Panc1 (cell line): ENCODE measurements around the gene HOXB2. TPM values are rescaled to one million over a fixed set of nuclear protein-coding genes. Genes with fewer than 3 reads are reported as not detected.

ENCODE experiments used
- ATAC-seq: fragments of 200-7000 bp; cut with Tn5 transposase; 2 replicates; pipeline ENCODE4 v1.9.1; 2020; ENCODE audit warnings: mild to moderate bottlenecking, moderate library complexity
- BruUV-seq: library from RNA; stranded (reverse); fragments of 400-500 nt; replicated peaks from 2 replicates; lab custom pipeline; 2021; lab: Mats Ljungman, UMichigan
- CTCF ChIA-PET: fragments of 300-600 bp; sonication (Branson Sonifier 250); formaldehyde crosslinking; loops from one replicate; lab custom pipeline; 2022; ENCODE audit warnings: antibody characterized with exemption; lab: Charles Lee
- POLR2A ChIA-PET: fragments of 300-600 bp; sonication (Branson Sonifier 250); formaldehyde crosslinking; loops from one replicate; lab custom pipeline; 2022; ENCODE audit warnings: antibody characterized with exemption; lab: Charles Lee
- DNase-seq: peaks from one replicate; pipeline ENCODE4 v3.0.0-alpha.2; 2010; ENCODE audit warnings: low read depth, low spot score
- H3K27ac ChIP-seq: 2 replicates; pipeline ENCODE4 v1.5.1; 2011; ENCODE audit warnings: mild to moderate bottlenecking, low read length, inconsistent platforms
- H3K27me3 ChIP-seq: fragments of 200-500 bp; sonication (Bioruptor generic); 2 replicates; pipeline ENCODE4 v1.6.0; 2014; ENCODE audit warnings: low read length, inconsistent platforms; ENCODE audit not compliant: control insufficient read depth, insufficient read depth
- H3K36me3 ChIP-seq: fragments of 200-500 bp; sonication (Bioruptor generic); 2 replicates; pipeline ENCODE4 v1.5.1; 2014; ENCODE audit warnings: inconsistent platforms, mild to moderate bottlenecking, low read length, moderate library complexity; ENCODE audit not compliant: control insufficient read depth, insufficient read depth
- H3K4me1 ChIP-seq: 2 replicates; pipeline ENCODE4 v1.5.1; 2011; ENCODE audit warnings: inconsistent platforms, mild to moderate bottlenecking, low read length, moderate library complexity; ENCODE audit not compliant: control insufficient read depth, insufficient read depth
- H3K4me3 ChIP-seq, 2 experiments: 2 replicates each; pipeline ENCODE4 v1.5.1; 2011 to 2012; ENCODE audit warnings: low read depth in 2 of 2, low read length in 2 of 2, mild to moderate bottlenecking in 2 of 2, inconsistent platforms in 1 of 2, moderate library complexity in 1 of 2
- H3K9me3 ChIP-seq: fragments of 200-500 bp; sonication (Bioruptor generic); 2 replicates; pipeline ENCODE4 v1.5.1; 2014; ENCODE audit warnings: low read depth, mild to moderate bottlenecking, inconsistent platforms, low read length, moderate library complexity; ENCODE audit not compliant: control insufficient read depth, insufficient read depth
- CTCF ChIP-seq: fragments of 450-650 bp; IDR thresholded peaks from 2 replicates; pipeline ENCODE4 v1.5.1; 2017; ENCODE audit warnings: mild to moderate bottlenecking
- POLR2AphosphoS5 ChIP-seq: IDR thresholded peaks from 2 replicates; pipeline ENCODE4 v1.6.1; 2012; ENCODE audit warnings: mild to moderate bottlenecking, low read depth, low read length, moderate library complexity
- SIN3A ChIP-seq: IDR thresholded peaks from 2 replicates; pipeline ENCODE4 v1.6.1; 2012; ENCODE audit warnings: low read depth, mild to moderate bottlenecking, low read length, moderate library complexity, borderline replicate concordance; ENCODE audit not compliant: insufficient read depth
- TCF7L2 ChIP-seq: IDR thresholded peaks from 2 replicates; pipeline ENCODE4 v1.6.1; 2011; ENCODE audit warnings: mild to moderate bottlenecking, low read depth, low read length, inconsistent platforms
- in situ Hi-C: cut with HindIII; loops from 2 replicates; pipeline ENCODE4 v1.10.0; 2016; ENCODE audit warnings: low sequenced_read_pairs, low pct_unique_long_range_greater_than_20kb
- intact Hi-C: fragments of 100-400 bp; cut with micrococcal nuclease; formaldehyde crosslinking; loops from one replicate; pipeline ENCODE4 v1.10.0; 2022; ENCODE audit not compliant: unreplicated experiment
- total RNA-seq: library from RNA; stranded (reverse); gene quantifications from one replicate; pipeline ENCODE4 v1.2.1, GENCODE V29; 2021; ENCODE audit not compliant: unreplicated experiment
- TF ChIP-seq, protein P1 (sequence below), 2 experiments: IDR thresholded peaks; 2 replicates each; pipeline ENCODE4 v1.6.1; 2011 to 2012; ENCODE audit warnings: low read depth in 2 of 2, control low read depth in 1 of 2, low read length in 1 of 2, mild to moderate bottlenecking in 1 of 2, moderate library complexity in 1 of 2; ENCODE audit not compliant: insufficient read depth in 1 of 2

The HOXB2 gene
- total RNA-seq, 1 experiment from 2014 or later = 70.1 TPM

DNA sequence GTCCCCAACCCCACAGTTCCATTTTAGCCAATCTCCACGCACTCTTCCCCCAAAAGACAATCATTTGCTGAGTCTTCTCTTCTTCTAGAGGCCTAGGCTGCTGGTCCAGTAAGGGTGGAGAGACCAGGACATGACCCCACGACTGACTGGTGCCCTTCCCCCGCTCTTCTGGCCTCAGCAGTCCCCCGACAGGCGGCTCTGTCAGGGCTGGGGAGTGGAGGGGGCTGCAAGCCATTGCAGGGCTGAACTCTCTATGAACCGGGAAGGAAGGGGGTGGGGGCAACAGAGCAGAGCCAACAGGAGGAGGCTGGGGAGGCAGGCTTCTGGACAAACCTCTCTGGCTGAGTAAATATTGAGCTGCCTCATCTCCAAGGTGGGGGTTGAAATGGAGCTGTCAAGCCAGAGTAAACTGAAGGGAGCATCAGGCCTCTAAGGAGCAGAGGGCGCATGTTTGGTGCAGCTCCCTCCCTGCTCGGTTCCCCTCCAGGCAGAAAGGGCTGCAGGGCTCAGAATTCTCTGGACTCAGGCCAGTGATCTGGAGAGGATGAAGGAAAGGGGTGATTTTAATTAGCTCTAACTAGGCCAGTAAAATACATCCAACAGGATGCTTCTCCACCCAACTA lies 22.8 kb downstream of the HOXB2 start:
- Histone ChIP-seq H3K36me3 (no peaks in the 10 kb centered on the region), H3K9me3 (no peaks in the 10 kb centered on the region), H3K4me1 (peaks cover 17% of the 10 kb centered on the region), H3K4me3 (no peak overlapping the region), H3K27ac (peak overlapping the region; percentile 1; the same call in 1 of the 2 replicates), H3K27me3 (no peaks in the 10 kb centered on the region)
- in situ Hi-C loops (no loop called here), intact Hi-C loops (no loop called here)
- 0 out of 2 replicates have a peak, but pooled peaks have one; percentile 39 for ATAC-seq
- POLR2A ChIA-PET = interaction anchor here (0.6 kb wide), 1 partner anchor 123 kb away, joined by 3 read pairs; no protein-coding TSS in a partner anchor
- TF ChIP-seq, protein P1, sequence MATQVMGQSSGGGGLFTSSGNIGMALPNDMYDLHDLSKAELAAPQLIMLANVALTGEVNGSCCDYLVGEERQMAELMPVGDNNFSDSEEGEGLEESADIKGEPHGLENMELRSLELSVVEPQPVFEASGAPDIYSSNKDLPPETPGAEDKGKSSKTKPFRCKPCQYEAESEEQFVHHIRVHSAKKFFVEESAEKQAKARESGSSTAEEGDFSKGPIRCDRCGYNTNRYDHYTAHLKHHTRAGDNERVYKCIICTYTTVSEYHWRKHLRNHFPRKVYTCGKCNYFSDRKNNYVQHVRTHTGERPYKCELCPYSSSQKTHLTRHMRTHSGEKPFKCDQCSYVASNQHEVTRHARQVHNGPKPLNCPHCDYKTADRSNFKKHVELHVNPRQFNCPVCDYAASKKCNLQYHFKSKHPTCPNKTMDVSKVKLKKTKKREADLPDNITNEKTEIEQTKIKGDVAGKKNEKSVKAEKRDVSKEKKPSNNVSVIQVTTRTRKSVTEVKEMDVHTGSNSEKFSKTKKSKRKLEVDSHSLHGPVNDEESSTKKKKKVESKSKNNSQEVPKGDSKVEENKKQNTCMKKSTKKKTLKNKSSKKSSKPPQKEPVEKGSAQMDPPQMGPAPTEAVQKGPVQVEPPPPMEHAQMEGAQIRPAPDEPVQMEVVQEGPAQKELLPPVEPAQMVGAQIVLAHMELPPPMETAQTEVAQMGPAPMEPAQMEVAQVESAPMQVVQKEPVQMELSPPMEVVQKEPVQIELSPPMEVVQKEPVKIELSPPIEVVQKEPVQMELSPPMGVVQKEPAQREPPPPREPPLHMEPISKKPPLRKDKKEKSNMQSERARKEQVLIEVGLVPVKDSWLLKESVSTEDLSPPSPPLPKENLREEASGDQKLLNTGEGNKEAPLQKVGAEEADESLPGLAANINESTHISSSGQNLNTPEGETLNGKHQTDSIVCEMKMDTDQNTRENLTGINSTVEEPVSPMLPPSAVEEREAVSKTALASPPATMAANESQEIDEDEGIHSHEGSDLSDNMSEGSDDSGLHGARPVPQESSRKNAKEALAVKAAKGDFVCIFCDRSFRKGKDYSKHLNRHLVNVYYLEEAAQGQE (IDR thresholded peaks at IDR 0.05; ENCODE audit: insufficient read depth in 1 of 2, low read depth in 2 of 2, low read length in 1 of 2) = no peak
- TF ChIP-seq TCF7L2 = no peak
- no peak for TF ChIP-seq SIN3A
- TF ChIP-seq POLR2AphosphoS5 = no peak
- TF ChIP-seq CTCF = no peak
- no TSS peak for BruUV-seq
- CTCF ChIA-PET = interaction anchor here (0.7 to 1.1 kb wide), 2 partner anchors 34 to 187 kb away, joined by 3 to 4 read pairs; no protein-coding TSS in a partner anchor
- DNase-seq = no peak

DNA sequence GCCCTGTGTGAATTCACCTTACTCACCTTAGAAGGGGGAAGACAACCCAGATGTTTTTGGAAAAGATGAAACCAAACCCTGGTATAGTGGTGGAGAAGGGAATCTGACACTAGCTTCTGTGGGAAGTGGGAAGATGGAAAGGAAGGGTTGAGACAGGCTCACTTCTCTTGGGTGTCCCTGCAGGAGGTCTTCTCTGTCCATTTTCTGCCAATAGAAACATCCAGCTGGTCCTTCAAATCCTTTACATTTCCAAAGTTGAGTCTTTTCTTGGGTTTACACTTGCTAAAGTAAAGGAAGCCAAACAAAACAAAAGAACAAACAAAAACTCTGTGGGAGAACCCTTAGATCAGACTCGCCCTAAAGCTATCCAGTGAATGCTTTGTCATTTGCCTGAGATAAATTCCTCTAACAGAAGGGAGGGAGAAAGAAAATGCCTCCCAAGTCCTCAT lies 24.3 kb downstream of the HOXB2 start:
- Histone ChIP-seq H3K27ac (no peak overlapping the region), H3K36me3 (no peaks in the 10 kb centered on the region), H3K4me1 (peaks cover 17% of the 10 kb centered on the region), H3K9me3 (no peaks in the 10 kb centered on the region), H3K27me3 (no peaks in the 10 kb centered on the region), H3K4me3 (no peak overlapping the region)
- ChIA-PET CTCF (interaction anchor here (0.6 kb wide), 1 partner anchor 169 kb away, joined by 3 read pairs; no protein-coding TSS in a partner anchor), POLR2A (interaction anchor here (0.6 kb wide), 2 partner anchors 49 to 316 kb away, joined by 3 read pairs; no protein-coding TSS in a partner anchor)
- in situ Hi-C loops (no loop called here), intact Hi-C loops (no loop called here)
- DNase-seq = no peak
- no TSS peak for BruUV-seq
- TF ChIP-seq SIN3A = no peak
- no peak for ATAC-seq

DNA sequence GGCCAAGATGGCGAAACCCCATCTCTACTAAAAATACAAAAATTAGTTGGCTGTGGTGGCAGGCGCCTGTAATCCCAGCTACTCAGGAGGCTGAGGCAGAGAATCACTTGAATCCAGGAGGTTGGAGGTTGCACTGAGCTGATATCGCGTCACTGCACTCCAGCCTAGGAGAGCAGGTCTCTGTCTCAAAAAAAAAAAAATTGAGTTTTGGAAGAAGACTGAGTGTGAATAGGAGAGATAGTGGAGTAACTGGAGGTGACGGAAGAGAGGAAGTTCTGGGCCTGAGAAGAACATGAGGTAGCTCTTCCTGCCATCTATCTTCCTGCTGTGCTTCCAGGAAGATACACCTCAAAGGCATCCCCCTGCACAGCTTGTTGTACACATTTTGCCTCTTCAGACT lies 25.5 kb downstream of the HOXB2 start:
- CTCF ChIA-PET = interaction anchor here (0.5 to 0.7 kb wide), 3 partner anchors 168 to 260 kb away, joined by 3 to 5 read pairs (median 5); no protein-coding TSS in a partner anchor

More for the DNA sequence above, 25.5 kb downstream of the HOXB2 start:
- TF ChIP-seq CTCF (no peak), SIN3A (no peak), POLR2AphosphoS5 (no peak), TCF7L2 (no peak)
- TF ChIP-seq, protein P1 (IDR thresholded peaks at IDR 0.05; ENCODE audit: insufficient read depth in 1 of 2, low read depth in 2 of 2, low read length in 1 of 2) = no peak
- H3K36me3 ChIP-seq = no peaks in the 10 kb centered on the region
- no peaks in the 10 kb centered on the region for H3K9me3 ChIP-seq
- ATAC-seq = no peak
- no peak overlapping the region for H3K4me3 ChIP-seq
- DNase-seq = no peak
- intact Hi-C loops = no loop called here
- H3K4me1 ChIP-seq = peaks cover 17% of the 10 kb centered on the region
- POLR2A ChIA-PET = no interaction called here
- in situ Hi-C loops = no loop called here
- H3K27me3 ChIP-seq = no peaks in the 10 kb centered on the region
- no TSS peak for BruUV-seq
- H3K27ac ChIP-seq = no peak overlapping the region
